GM19238 (cell line): Measurements from ENCODE around the gene ANKS3.
A peak's percentile ranks its signal among the peaks of the same experiment; 100 is the strongest.

Experiments used
- DNase-seq: peaks from one replicate; pipeline ENCODE4 v3.0.0; 2011; ENCODE audit warnings: low spot score; ENCODE audit not compliant: insufficient read length

The ANKS3 gene

GRCh38 chr16:4734063-4734729, at the start of gene ANKS3, which contains the start of gene DNAAF8:
TSS of gene ANKS3 (minus strand) at chr16:4734271. CDS start at chr16:4730149, 4,122 bp downstream.
TSS of gene DNAAF8 (plus strand) at chr16:4734537. CDS start at chr16:4736515, 1,978 bp downstream.
- DNase-seq, result peak; percentile 91

- no peak for DNase-seq
These were observed 49.3 kb upstream of the ANKS3 start for GRCh38 chr16:4783251-4783950.

GRCh38 chr16:4780235-4780634, 46.2 kb upstream of the ANKS3 start:
- no peak for DNase-seq

GRCh38 chr16:4778050-4778392, 44.0 kb upstream of the ANKS3 start:
- DNase-seq, result no peak

GRCh38 chr16:4777339-4778049, 43.4 kb upstream of the ANKS3 start:
- no peak for DNase-seq

GRCh38 chr16:4776141-4776705, 42.2 kb upstream of the ANKS3 start:
- no peak for DNase-seq

- DNase-seq, result no peak
These were observed 40.9 kb upstream of the ANKS3 start for GRCh38 chr16:4775005-4775404.

GRCh38 chr16:4772351-4772750, 38.3 kb upstream of the ANKS3 start:
- DNase-seq, result no peak

- DNase-seq, result no peak
These were observed 37.6 kb upstream of the ANKS3 start for GRCh38 chr16:4771646-4772045.

GRCh38 chr16:4769306-4769638, 35.2 kb upstream of the ANKS3 start:
- no peak for DNase-seq

- DNase-seq, result peak; percentile 88
These were observed 34.7 kb upstream of the ANKS3 start for GRCh38 chr16:4768549-4769305.

GRCh38 chr16:4767872-4768548, 33.9 kb upstream of the ANKS3 start:
- no peak for DNase-seq

- peak; percentile 89 for DNase-seq
These were observed 33.0 kb upstream of the ANKS3 start, which contains the start of gene ZNF500 for GRCh38 chr16:4766875-4767628. TSS of gene ZNF500 (minus strand) at chr16:4767162. CDS start at chr16:4765978, 1,184 bp downstream.

- no peak for DNase-seq
These were observed 31.7 kb upstream of the ANKS3 start for GRCh38 chr16:4765511-4766474.

GRCh38 chr16:4763791-4764190, 29.7 kb upstream of the ANKS3 start:
- DNase-seq, result no peak

GRCh38 chr16:4762205-4762604, 28.1 kb upstream of the ANKS3 start:
- DNase-seq, result no peak

- no peak for DNase-seq
These were observed 26.3 kb upstream of the ANKS3 start for GRCh38 chr16:4760221-4760910.

- DNase-seq, result no peak
These were observed 21.6 kb upstream of the ANKS3 start for GRCh38 chr16:4755687-4756086.
